Amniotic epithelial cell (primary cell): Measurements from ENCODE around the gene PSMC5.

Source experiments
- DNase-seq: peaks from one replicate; pipeline ENCODE4 v3.0.0-alpha.2; 2010; ENCODE audit warnings: low read depth

PSMC5 gene

DNA sequence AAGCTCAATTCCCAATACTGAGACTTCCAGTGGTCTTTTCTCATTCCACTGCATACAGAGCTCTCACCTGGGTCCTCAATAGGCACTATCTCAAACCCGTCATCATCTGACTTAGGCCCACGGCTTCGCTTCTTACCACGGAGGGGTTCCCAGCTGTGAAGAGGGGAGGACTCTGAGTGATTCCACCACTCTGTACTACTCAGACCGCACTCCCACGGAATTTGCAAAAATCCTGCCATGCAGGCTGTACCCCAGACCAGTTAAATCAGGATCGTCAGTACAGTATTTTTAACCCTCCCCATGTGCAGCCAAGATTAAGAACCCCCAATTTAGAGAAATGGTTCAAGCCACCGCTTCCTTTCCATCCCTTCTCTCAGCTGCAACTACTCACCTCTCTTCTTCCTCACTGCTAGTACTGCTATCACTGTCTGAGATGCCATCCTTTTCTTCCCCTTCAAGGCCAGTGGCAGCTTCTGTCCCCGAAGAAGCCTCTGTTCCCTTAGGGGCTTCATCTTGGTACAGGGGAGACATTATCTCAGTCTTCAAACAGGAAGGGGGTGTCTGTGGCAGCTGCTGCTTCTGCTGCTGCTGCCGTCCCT is 6.2 kb upstream of the PSMC5 start:
- DNase-seq = no peak

DNA sequence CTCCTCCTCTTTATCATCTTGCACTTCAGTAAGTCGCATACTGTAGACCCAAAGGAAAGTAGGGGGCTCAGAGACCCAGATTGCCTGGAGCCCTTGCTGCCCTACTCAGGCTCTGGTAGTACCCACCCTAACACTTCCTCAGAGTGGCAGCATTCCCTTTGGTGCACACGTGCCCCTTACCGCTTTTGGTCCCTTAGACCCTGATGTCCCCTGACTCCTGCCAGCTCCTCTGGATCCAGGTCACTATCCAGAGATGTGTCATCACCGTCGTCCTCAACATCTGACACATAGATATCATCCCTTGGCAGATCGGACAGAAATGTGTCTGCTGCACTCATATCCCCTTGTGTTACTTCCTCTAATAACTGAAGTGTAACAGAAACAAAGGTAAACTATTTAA is 5.4 kb upstream of the PSMC5 start:
- no peak for DNase-seq

DNA sequence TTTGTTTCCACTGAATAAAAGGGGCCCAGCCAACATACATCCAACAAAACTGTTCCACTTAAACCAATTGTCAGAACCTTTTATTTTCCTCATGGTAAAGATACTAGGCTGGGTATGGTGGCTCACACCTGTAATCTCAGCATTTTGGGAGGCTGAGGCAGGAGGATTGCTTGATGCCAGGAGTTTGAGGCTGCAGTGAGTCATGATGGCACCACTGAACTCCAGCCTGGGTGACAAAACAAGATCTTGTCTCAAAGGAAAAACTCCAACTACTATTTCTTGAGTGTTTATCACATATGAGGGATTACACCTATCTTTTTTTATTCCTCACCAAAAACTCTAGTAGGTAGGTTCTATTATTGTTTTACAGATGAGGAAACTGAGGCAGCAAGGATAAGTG is 4.7 kb upstream of the PSMC5 start:
- no peak for DNase-seq

DNA sequence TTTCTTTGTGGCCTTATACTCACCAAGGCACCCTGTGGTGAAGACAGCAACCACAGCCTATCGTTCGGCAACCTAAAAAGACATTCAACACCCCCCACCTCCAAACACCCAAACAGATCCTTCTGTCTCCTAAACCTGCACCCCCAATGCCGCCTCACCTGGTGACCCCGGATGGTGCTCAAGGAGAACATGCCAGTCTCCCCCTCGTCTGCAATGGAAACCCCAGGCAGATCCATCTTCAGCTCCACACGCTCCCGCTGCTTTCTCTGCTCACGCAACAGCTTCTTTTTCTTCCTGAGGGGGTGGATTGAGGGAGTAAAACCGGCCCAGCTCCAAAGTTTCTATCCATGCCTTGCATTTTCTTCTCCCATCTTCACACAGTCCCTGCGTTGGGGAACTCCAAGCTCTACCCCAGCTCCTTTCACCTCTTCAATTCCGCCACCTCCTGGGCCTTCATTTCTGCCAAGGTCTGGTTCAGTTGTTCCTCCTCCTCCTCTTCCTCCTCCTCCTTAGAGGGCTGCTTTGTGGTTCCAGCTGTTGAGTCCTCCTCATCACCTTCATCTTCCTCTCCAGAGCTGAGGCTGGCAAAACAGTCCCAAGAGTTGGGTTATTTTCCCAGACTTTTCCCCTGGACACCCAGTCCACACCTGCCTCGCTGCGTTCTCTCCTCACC is 3.4 kb upstream of the PSMC5 start:
- DNase-seq = no peak

DNA sequence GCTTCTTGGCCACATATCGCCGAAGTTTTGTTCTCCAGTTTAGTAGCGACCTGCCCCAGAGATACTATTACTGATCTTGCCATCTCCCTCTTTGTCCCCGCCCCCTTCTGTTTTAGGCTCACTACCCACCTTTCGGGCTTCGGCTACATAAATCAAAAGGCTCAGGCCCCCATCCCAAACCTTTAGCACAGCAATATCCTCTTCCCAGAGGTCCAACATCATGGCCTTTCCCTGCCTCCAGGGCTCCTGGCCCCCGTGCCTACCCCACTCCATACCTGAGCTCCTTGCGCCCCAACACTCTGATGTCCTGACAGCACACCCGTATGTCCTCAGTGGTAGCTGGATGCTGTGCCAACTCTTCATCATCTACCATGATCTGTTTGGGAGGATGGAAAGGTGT is 2.9 kb upstream of the PSMC5 start:
- DNase-seq = no peak

DNA sequence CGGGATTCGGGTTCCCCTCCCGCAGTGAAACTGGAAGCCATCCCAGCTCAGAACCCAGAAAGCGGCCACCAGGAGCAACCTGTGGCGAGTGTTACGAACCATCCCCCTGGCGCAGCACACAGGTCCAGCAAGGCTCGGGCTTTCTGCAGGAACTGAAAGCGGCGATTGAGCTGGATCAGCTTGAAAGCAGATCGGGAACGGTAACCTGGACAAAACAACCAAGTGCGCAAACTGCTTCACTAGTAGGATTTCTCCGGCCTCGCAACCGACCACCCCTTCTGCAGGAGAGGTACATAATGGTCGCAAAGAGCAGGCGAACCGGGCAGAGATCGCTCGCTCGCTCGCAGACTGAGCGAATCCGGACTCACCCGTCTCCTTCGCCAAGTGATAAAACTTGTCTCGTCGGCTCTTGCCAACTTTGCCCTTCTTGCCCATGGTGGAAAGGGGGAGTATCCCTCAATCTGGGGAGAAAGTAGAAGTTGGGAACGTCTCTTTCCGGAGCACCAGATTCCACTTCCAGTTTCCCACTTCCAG is 696 bp upstream of the PSMC5 start:
- DNase-seq = peak; percentile 33

DNA sequence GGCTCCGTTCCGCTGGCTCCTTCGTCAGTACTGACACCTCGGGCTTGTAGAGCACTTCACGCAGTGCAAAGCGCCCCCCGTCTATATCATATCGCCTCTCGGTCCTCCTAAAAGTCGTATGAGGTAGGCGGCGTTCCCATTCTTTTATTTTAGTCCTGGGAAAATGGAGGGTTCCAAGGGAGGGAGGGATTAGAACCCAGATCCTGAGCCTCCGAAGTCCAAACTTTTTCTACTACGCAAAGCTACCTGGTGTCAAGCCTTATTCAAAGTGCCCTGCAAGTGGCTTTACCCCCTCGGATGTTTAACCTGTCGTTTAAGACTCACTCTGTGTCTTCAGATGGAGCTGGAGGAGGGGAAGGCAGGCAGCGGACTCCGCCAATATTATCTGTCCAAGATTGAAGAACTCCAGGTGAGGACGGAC is 580 bp downstream of the PSMC5 start:
- DNase-seq = no peak

DNA sequence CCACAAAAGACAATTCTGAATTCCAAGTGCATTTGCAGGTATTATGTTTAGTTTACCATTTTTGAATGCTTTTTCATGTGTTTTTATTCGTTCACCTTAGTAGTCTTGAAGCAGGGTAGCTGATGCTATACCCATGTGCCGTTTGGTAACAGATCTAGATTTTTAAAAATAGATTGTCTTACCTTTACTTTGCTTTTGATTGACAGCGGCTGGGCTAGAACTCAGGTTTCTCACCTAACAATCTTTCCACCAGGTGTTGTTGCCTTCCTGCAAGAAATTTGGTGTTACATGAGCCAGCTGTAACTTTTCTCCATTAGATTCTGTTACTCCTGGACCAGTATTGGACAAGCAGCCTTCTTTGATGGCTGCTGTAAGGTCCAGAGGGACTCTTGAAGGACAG is 1.7 kb downstream of the PSMC5 start:
- DNase-seq = no peak

DNA sequence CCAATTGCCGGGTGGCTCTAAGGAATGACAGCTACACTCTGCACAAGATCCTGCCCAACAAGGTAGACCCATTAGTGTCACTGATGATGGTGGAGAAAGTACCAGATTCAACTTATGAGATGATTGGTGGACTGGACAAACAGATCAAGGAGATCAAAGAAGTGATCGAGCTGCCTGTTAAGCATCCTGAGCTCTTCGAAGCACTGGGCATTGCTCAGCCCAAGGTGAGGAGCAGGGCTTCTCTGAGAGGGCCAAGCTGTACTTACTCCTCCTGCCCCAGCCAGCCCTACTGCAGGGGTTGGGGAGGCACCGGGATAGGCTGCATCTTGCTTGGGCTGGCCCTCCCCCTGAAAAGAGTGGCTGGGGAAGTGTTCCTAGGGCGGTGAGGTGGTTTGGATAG is 3.0 kb downstream of the PSMC5 start:
- DNase-seq = no peak

DNA sequence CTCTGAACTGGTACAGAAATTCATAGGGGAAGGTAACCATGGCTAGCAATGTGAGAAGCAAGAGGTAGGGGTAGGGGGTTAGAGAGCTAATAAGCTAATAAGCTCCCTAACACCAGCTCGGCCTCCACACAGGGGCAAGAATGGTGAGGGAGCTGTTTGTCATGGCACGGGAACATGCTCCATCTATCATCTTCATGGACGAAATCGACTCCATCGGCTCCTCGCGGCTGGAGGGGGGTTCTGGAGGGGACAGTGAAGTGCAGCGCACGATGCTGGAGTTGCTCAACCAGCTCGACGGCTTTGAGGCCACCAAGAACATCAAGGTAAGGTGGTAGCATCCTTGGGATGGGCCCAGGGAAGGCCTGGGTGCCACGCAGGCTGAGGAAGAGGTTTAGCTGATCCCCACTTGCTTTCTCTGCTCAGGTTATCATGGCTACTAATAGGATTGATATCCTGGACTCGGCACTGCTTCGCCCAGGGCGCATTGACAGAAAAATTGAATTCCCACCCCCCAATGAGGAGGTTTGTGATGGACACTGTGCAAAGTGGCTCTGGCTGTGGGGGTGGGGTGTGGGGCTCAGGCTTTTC is 3.8 kb downstream of the PSMC5 start:
- no peak for DNase-seq

DNA sequence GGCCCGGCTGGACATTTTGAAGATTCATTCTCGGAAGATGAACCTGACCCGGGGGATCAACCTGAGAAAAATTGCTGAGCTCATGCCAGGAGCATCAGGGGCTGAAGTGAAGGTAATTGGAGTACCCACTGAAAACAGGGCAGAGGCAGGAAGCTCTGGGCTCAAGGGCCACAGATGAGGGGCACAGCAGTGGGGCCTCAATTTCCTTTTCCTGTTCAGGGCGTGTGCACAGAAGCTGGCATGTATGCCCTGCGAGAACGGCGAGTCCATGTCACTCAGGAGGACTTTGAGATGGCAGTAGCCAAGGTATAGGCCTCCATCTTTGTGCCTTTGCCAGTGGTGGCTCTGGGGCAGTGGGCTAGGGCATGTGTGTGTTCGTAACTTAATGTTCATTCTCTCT is 4.3 kb downstream of the PSMC5 start:
- DNase-seq = no peak

DNA sequence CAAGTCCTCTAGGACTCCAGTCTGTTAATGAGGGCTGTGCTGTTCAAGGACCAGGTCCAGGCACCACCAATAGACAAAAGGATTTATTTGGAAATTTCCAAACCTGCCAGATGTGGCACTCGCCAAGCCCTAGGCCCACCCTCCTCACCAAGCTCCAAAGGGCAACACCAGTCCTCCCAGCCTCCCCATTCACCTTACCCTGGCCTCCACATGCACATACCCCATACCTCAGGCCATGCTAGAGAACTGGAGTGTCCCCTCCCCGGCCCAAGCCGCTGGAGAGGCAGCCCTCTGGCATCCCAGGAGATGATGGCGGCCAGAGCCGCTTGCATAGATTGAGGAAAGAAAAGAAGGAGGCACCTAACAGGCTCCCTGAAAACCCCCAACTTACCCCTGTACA is 4.8 kb downstream of the PSMC5 start:
- no peak for DNase-seq

DNA sequence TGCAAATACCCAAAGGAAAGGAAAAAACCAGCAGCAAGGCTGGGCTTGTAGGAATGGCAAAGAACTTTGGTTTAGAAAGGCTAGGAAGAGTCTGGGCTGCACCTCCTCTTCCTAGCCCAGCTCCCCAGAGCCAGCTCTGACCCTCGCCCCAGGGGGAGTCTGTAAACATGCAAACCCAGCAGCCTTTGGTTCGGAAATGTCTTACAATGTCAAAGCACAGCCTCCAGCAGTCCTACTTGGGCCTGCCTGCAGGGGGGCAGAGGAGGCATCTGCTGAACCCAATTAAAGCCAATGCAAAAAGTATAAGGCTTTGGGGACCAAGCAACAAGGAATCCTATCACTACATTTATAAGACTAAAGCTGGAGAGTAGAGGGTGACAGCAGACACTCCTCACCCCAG is 5.2 kb downstream of the PSMC5 start:
- DNase-seq = no peak

DNA sequence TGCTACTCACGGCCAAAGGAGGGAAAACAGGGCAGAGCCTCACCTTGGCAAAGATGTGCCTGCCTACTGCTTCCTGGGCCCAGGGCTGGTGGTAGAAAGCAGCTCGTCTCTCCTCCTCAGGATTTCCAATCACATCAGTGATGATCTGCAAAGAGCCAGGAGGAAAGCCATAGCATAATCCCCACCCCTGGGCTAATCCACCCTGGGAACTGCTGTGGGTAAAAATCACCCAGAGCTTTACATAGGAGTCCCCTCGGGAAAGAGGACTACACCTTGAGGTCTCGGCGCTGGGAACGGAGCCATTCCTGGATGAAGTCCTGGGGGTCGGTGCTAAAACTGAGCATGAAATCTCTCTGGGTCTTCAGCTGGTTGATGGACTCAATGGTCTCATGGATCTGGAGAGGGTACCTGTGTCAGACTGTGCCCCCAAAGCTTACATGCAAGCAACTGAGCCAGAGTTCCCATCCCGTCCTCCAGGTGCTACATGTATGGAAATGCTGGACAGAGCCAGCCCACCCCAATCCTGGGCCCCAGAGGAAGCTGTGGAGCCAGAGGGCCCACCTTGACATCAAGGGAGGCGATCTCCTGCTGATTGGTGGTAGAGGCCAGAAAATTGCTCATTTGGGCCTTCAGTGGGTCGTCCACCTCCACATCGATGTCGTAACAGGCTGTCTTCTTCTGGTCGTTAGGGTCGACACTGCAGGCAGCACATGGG is 6.0 kb downstream of the PSMC5 start:
- DNase-seq = no peak

DNA sequence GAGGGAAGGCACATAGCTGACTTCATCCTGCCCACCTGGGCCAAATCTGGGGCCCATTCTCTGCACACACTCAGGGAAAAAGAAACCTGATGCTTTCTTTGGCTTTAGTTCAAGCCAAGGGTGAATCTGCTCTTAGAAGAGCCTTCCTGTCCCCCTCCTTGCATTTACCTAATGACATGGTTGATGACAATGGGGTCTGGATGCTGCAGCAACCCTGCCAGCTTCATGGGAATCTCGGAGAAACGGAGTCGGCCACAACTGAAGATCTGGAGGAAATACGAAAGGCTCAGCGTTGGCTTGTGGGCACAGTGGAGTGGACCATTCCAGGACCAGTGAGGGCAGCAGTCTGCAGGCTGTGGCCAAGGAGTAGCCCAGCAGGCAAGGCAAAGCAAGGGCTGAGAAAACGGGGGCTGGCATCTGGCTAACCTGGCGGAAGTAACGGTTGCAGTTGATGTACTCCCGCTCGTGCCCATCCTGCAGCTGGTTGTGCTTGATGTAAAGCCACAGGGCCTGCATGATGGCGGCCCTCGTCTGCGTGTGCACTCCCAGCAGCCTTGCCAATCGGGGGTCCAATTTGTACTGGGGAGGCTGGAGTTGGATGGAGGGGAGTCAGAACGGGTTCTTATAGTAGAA is 6.6 kb downstream of the PSMC5 start:
- DNase-seq = no peak

DNA sequence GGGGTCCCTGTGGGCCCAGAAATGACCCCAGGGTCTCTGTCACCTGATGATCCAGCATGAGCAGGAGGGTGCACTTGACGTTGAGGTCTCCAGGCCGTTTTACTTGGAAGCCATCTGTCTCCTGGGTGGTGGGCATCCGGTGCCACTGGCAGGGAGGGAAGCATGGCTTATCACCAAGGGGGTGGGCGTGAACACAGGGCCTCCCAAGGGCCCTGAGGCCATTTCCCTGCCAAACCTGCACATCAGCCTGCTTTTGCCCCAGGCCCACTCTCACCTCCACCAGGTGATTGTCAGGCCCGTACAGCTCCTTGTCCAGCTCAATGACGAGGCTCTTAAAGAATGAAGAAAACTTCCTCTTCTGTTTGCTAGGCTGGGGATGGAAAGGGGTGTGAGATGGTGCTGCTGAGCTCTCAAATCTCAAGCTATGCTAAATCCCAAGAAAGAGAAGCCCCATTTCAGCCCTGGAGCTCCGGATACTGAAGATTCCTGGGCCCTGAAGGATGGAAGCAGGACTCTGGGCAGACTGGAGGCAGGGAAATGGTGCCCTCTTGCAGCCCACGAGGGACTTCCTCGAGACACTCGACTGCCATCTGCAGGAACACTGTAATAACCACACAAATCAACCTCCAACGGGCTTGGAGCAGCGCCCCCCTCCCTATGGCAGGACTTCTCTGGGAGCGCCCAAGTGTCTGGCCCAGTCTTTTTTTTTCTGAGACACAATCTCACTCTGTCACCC is 7.4 kb downstream of the PSMC5 start:
- peak; percentile 81 for DNase-seq

DNA sequence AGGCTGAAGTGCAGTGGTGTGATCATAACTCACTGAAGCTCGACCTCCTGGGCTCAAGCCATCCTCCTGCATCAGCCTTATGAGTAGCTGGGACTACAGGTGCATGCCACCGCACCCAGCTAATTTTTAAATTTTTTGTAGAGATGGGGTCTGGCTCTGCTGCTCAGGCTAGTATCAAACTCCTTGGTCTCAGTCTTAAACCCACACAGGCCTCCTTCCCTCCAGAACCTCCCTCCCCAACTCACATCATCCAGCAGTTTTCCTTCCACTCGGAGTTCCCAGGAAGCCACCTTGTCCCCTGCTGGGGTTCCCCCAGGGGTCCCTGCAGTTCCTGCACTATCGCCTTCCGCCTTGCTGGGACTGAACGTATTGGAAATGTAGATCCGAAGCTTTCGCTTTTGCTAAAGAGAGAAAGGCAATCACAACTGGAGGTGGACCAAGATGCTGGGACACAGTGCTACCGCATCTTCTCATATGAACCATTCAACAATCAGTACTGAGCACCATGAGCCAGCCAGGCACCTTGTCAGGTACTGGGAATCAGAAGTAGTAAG is 8.0 kb downstream of the PSMC5 start:
- DNase-seq = no peak

DNA sequence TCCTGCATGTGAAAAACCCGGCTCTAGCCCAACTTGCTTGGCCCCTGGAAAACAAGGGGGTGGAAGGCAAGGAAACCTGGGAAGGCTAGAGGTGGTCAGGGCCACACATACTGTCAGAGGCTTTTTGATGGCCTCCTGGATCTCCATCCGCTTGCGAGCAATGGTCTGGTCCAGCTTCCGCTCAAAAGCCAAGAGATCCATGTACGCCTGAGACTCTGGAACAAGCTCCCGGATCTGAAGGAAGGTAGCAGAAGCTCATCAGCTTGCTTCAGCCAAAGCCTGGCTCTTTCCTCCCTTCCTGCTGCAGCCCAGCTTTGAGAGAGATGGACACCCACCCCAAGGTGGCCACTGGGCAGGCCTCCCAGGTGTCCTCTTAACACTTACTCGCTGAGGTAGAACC is 9.6 kb downstream of the PSMC5 start:
- DNase-seq = no peak

DNA sequence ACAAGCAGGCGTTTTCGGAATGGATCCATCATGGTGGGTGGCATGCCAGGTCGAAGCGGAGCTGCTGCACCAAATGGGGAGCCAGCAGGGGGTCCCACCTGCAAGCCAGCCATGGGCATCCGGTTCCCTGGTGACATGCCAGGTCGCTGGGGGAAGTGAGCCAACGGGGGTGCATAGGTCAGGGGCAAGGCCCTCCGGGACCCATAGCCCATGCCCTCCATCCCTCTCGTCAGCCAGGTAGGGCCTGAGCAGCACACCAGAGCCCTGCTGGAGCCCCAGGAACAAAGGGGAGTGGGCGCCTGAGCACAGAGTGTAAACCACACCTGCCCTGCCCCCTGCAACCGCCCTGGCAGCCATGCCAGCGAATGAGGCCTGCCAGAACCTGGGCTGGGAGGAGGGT is 10.2 kb downstream of the PSMC5 start:
- no peak for DNase-seq

DNA sequence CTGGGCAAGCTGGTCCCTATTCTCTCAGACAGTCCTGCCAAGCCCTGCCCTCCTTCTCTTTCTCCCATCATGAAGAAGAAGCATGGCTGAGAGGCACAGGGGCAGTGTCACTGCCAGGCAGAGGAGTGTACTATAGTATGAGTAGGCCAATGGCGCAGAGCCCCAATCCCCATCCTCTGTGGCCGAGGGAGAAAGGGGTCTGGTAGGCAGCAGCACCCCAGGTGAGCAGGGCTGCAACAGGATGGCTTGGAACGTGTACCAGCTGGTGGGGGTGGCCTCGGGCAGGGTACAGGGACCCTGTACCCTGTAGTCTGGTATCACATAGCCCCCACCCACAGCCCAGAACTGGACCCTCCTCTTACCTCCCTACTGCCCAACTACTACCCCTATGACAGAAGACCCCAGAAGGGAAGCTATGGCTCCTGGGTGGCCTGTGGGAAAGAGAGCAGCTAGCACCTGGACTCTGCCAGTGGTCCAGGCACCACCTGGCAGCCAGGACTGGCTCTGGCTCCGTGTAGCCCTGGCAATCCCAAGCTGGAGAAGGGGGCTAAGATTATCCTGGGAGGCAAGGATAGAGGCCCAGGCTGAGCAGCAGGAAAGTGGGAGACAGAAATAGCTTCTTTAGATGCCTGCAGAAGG is 10.8 kb downstream of the PSMC5 start:
- DNase-seq = no peak

DNA sequence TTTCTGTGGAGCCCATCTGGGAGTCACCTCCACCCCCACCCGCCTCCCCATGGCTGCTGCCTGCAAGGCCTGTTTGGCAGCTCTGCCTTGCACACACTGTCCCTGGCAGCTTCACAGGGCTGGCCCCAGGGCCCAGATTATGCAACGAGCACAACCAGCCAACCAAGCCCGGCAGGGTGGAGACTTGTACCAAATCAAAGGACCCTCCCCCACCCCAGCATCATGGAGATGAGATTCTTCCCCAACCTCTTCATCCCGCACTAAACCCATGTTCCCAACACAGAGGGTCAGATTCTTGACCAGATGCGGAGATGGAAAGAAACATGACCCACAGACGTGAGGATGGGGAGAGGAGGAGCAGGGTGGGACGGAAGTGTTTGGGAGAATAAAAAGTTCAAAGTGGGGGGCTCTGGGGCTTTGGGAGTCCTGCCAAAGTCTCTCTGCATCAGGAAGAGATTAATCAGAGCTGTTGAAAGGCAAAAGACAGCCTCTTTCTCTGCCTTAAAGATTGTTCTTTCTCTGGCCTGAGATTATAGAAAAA is 11.5 kb downstream of the PSMC5 start:
- peak; percentile 91 for DNase-seq
